GF-D8 (cell line): ENCODE results near the gene OGDH.

Experiments used
- DNase-seq: peaks from one replicate; lab custom pipeline; 2025; lab: John Stamatoyannopoulos, UW

OGDH gene

GRCh38 chr7:44738051-44738723 lies 131.8 kb downstream of the OGDH start:
- no peak for DNase-seq

- no peak for DNase-seq
Observed at GRCh38 chr7:44738876-44739665, 132.6 kb downstream of the OGDH start.

GRCh38 chr7:44740055-44740454 lies 133.6 kb downstream of the OGDH start:
- no peak for DNase-seq

- DNase-seq = peak; percentile 39
Observed at GRCh38 chr7:44743750-44744149, 137.3 kb downstream of the OGDH start.

- DNase-seq = peak; percentile 69
Observed at GRCh38 chr7:44748045-44748947, 141.9 kb downstream of the OGDH start, which contains the start of gene ZMIZ2. Gene ZMIZ2, plus strand, starts transcription at chr7:44748847. Its CDS starts 7,403 bp downstream, at chr7:44756250.

GRCh38 chr7:44748948-44749731 lies 142.7 kb downstream of the OGDH start:
- DNase-seq = no peak

GRCh38 chr7:44749992-44750391 lies 143.6 kb downstream of the OGDH start:
- DNase-seq = no peak

- no peak for DNase-seq
Observed at GRCh38 chr7:44750424-44750823, 144.0 kb downstream of the OGDH start.

- DNase-seq = no peak
Observed at GRCh38 chr7:44750921-44751571, 144.6 kb downstream of the OGDH start.

- DNase-seq = no peak
Observed at GRCh38 chr7:44752822-44753221, 146.4 kb downstream of the OGDH start.

GRCh38 chr7:44754802-44755697 lies 148.6 kb downstream of the OGDH start:
- DNase-seq = no peak

GRCh38 chr7:44755698-44756627 lies 149.5 kb downstream of the OGDH start:
- DNase-seq = no peak

- no peak for DNase-seq
Observed at GRCh38 chr7:44756904-44757303, 150.5 kb downstream of the OGDH start.

GRCh38 chr7:44757311-44757710 lies 150.9 kb downstream of the OGDH start:
- DNase-seq = no peak

GRCh38 chr7:44757739-44758138 lies 151.3 kb downstream of the OGDH start:
- DNase-seq = no peak
